Fibroblast of skin of back (primary cell): ENCODE measurements around the gene CEP131.

Experiments
- DNase-seq: peaks from one replicate; pipeline ENCODE4 v3.0.0-alpha.2; 2013

The CEP131 gene

DNA sequence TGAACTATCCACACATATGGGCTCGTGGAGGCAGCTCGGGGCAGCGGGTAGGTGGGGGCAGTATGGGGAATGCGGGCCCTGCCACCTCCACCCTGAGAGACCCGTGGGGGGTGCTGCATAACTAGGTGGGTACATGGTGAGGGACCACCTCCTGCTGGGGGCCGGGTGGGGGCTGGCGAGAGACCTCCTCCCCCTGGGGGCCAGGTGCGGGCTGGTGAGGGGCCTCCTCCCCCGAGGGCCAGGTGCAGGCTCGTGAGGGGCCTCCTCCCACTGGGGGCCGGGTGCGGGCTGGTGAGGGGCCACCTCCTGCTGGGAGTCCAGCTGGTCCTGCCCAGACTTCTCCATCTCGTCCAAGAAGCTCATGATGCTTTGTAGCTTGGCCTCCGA, 25.4 kb downstream of the CEP131 start:
- DNase-seq, result no peak

DNA sequence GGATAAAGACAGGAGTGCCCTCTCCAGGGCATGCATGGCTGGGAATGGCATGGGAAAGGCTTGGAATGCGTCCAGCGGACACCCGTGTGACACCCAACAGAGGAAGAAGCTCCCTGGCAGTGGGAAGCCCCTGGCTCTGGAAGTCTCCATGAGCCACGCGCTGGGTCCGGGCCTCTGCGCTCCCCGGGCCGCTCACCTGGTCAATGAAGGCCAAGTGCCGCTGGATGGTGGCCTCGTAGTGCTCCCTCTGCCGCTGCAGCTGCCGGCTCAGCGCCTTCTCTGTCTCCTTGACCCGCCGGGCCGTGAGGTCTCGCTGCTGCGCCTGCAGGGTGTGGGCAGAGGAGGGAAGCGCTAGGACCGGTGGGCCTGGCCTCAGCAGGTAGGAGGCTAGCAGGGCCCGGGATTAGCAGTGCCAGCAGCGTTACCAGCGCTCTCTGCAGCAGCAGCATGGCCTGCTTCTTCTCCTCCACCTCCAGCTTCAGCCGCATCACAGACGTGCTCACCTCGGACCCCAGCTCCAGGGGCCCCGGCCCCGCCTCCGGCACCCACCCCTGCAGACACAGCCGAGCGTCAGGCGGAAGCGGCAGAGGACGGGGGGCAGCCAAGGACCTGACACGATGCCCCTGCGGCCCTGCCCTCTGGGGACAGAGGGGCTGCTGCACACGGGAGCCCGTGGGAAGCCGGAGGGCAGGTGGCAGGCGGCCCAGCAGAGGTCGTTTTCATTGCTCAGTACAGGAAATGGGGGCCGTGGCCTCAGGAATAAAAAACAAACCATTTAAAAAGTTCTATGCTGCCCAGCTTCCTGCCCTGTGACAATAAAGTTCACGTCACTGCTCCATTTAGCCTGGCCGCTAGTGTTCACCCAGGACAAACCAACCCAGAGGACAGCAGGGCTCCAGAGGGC, 26.0 kb downstream of the CEP131 start:
- no peak for DNase-seq

DNA sequence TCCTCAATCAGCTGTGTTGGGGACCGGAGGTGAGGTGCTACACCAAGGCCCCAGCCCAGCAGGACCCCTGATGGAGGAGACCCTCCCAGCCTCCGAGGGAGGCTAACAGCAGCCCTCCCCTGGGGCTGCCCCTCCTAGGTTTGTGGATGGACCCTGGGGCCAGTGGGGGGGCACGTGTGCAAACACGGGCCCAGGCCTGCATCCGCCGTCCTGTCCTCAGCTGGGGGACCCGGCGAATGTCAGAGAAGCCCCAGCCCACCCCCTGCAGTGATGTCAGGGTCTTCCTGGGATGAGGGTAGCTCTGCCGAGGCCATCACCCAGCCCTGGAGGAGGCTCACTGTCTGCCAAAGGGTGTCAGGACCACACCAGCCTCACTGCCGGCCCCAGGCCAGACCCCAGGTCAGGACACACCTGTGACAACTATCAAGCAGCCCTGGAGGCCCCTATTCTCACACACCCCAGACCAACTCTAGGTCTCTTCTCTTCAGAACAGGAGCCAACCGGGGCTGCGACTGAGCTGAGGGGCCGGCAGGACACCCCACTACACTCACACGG, 26.7 kb downstream of the CEP131 start:
- no peak for DNase-seq

DNA sequence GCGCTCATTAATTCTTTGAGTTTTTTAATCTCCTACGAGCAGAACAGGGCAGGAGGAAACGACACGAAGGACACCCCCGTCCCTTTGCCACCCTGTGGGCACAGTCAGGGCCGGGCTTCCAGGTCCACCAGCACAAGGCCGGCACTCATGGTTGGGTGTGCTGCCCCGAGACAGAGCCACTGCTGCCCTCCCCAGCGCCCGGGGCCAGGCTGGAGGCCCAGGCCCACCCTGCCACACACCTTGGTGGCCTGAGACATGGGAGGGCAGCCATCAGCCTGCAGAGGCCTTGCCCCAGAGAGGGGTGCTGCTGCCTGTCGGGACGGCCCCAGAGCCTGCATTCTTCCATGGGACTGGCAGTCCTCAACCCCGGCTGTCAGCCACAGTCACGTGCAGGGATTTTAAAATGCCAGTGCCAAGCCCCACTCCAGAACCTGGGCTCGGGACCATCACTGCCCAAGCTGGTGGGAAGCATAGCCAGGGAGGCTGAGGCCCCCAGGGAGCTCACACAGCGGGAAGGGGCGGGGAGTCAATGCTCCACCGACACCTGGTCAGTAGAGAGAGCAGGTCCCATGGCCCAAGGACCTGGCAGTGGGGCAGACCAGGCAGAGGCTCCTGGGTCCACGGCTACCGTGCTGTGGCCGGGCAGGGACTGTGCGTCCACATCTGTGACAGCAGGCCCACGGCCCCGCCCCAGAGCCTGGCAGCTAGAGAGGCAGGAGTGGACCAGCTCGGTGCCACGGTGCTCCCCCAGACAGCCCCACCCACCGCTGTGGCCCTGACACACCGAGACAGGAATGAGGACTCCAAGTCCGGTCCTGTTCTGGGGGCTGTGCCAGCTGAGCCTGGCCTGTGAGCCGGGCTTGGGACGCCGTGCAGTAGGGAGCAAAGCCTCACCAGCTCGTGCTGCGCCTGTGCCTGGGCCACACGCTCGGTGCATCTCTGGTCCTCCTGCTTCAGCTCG, 27.5 kb downstream of the CEP131 start:
- DNase-seq, result no peak

DNA sequence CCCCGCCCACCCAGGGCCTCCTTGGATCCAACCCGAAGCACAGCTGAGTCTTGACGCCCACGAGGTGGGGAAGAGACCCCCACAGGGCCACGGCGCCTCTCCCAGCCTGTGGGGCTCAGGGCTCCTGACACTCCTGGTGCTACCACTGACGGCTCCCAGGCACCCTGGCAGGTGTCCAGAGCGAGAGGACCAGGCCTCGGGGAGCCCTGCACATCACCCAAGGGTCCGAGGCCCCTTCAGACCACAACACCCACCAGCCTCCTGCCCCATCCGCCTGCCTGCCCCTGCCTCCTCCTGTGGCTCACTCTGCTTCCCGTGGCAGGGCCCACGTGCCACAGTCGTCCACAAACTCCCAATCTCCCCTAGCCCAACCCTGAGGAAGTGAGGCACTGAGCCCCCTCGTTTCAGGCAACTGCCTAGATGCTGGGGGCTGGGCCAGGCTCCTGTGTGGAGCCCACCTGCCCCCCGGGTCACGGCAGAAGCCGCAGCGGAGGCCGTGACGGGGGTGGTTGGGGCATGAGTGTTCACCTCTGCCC, 28.5 kb downstream of the CEP131 start:
- DNase-seq, result no peak

DNA sequence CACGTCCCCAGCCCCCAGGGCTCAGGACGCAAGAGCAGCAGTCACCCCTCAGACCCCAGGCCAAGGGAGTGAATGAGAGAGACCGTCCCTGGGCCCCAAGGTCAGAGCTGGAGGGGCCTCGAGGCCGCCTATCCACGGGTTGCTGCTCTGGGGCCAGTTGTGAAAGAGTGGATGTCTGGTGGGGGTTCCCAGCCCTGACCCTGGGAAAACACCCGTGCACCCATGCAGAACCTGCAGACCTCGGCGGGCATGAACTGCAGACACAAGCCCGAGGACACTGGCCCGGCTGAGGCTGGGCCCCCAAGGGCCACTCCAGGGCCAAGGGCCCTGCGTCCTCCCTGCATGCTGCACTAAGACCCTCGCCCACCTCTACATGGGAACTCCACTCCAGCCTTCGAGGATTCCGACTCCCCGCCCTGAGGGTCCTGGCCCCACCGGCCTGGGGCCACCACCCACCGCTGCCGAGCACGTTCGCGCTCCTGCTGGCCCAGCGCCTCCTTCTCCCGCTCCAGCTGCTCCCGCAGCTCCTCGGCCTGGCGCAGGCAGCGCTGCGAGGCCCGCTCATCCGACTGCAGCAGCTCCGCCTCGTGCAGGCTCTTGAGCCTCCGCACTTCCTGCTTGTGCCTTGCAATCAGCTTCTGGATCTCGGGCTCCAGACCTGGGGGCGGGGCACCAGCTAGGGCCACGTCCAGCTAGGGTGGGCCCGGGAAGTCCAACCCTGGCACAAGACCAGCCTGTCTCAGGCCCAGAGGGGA, 29.1 kb downstream of the CEP131 start:
- no peak for DNase-seq

DNA sequence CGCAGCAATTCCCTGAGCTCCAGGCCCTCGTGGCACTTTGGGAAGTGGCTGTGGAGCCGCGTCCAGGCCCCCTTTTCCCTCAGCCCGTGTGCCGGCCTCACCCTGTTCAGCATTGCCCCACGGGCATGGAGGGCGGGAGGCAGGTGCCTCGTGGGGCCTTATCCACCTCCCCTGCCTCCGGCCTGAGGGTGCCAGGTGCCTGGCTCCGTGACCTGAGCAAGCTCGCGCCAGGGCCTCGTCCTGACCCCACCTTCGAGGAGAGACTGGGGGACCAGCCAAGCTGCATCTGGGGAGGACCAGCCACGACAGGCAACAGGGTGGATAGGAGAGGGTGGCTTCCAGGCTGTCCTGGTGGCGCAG, 29.7 kb downstream of the CEP131 start:
- DNase-seq, result no peak

DNA sequence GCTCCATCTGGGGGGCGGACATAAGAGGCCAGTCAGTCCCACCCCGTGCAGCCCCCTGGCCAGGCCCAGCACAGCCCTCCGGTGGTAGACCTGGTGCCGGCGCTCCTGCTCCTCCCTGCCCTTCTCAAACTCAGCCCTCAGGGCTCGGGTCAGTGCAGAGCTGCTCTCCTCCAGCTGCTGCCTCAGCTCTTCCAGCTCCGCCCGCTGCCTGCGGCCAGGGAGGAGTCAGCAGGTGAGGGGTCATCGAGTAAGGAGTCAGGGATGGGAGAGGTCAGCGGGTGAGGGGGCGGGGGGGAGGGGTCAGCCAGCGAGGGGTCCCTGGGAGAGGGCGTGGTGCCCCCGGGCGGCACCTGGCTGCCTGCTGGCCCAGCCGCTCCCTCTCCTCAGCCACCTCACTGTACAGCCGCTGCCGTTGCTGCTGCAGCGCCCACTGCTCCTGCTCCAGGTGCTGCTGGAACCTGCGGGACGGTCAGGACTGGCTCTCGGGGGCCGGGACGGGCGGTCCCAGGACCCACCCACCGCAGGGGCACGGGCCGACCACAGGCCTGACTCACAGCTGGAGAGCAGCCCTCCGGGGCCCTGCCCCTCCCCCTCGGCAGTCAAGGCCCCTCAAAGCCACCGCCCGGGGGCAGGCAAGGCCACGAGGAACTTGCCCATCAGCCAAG, 30.2 kb downstream of the CEP131 start:
- DNase-seq, result no peak

DNA sequence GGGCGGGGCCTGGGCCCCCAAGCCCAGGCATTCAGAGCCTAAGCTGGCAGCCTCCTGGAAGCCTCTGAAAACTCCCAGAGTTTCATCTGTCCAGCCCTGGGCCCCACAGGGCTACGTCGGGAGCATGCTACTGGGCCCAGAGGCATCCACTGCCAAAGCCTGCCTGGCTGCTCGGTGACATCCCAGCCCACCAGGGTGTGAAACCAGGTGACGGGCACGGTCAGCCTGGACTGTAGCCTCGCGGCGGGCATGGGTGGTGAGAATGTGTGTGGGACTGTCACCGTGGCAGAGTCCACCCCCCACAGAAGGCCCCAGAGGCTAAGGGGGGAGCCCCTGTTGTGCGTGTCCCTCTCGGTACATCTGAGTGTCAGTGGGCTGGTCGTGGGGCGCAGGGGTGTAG, 31.1 kb downstream of the CEP131 start:
- no peak for DNase-seq

DNA sequence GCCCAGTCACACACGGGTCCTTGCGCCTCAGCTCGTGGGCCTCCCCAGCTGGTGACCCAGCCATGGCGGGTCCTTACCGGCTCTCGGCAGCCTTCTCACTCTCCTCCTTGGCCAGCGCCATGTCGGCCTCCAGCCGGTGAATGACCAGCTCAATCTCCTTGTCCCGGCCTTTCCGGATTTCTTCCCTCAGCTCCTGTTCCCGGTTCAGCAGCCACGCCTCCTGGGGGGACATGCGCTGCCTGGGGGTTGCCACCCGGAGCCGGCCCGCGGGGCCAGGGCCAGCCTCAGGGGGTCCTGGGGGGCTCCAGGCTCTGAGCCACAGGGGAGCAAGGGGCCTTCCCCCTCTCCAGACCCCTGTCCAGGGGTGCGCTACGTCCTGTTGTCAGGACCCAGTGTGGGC, 31.6 kb downstream of the CEP131 start:
- no peak for DNase-seq

DNA sequence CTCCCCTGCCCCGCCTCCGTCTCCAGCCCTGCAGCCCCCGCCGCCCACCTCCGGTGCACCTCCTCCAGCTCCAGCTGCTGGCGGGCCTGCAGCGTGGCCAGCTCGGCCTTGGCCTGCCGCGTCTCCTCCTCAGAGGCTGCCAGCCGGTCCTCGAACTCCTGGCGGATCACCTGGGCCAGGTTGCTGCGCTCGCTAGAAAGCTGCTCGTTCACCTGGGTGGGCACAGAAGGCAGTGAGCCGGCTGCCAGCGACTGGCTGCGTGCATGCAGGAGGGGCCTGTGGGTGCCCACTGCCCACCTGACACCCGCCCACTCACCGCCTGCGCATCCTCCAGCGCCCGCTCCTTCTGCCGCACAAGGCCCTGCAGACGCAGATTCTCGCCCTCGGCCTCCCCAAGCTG, 32.2 kb downstream of the CEP131 start:
- no peak for DNase-seq

DNA sequence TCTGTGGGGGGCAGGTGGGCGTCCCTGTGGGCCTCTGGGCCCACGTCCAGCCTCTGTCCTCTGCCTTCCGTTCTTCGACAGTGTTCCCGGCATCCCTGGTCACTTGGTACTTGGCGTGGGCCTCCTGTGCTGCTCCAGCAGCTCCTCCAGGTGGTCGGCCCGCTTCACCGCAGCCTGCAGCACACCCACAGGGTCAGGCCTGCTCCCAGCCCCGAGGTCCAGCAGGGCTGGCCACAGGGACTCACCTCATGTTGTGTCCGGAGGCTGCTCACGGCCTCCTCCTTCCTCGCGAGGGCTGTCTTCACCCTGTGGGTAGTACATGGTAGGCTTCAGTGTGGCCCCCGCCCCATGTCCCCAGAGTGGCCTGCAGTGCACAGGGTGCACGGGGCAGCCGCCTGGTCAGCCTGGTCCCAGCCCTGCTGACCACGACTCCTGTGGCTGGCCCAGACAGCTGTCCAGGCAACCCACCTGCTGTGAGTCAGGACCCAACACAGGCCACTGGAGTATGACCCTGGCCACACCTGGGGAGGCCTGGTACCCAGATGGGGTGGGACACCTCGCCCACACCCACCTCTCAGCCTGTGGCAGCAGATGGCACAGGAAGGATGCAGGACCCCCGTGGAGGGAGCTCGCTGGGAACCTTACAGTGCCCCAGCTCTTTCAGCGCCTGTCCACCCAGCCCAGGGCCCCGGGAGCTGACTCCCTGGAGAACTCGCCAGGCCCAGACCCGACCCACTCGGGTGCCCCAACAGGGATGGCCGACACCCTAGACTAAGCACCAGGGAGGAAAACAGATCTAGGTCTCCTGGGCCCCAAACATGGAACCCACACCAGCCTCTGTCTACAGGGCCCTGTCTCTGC, 32.9 kb downstream of the CEP131 start:
- DNase-seq, result no peak

DNA sequence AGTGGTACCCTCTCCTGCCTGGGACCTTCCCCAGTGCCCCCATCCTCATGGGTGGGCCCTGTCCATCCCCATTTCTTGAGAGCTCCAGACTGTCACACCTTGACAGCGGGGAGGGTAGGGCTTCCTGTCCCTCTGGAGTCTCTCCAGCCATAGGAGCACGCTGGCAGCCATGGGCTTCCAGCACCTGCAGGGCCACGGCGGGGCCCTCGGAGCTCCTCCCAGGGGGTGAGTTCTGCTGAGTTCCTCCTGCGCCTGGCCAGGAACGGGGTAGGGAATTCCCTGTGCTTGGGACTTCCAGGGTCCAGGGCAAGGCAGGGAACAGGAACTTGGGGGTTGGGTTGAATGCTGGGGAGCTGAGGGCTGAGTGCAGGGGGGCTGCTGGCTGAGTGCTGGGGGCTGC, 33.7 kb downstream of the CEP131 start:
- DNase-seq, result no peak

DNA sequence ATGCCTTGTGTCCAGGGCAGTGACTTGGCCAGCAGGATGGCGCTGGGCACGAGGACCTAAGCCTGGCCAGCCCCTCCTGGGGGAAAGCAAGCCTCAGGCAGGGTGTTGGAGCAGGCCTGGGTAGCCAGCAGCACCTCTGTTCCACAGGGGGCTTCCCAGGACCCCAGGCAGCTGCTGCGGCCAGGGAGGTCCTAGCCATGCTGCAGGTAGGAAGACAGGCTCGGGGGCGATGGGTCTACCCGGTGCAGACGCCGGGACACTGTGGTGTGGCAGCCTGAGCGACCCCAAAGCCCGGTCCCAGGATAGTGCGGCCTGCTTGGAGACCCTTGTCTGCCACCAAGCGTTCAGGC, 34.3 kb downstream of the CEP131 start:
- DNase-seq, result no peak

DNA sequence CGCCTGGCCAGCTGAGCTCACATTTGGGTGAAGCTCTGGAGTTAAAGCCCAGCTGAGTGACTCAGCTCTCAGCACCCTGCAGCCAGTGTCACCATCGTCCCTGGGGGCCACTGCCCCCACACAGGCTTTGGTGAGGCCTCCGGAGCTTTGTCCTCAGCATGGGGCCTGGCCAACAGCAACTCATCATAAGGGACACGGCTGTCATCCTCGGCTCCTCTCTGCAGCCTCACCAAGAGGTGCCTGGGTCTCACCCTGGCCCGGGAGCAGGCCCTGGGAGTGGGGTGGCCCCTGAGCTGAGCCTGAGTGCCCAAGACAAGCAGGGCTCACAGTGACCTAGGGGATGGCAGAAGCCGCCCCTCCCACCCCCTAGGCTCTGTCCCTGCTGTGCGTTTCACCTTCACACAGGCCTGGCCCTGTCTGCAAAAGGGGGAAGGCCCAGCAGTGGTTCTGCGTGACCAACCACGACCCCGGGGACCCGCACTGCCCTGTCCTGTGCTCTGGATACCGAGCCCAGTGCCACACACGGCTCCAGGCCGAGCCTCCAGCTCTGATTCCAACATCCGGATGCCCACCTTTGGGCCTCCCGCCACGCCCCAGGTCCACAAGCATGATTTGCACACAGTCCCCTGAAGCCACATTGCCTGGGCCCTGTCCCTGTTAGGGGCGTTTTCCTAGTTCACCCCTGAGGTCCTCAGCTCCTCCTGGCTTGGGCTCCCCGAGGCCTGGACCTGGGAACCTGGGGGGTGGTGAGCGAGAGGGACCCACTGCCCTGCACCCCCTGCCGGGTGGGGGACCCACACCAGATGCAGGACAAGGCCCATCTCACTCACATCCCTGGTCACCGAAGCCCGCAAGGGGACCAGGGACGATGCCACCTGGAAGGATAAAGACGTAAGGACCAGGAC, 34.9 kb downstream of the CEP131 start:
- DNase-seq, result no peak

DNA sequence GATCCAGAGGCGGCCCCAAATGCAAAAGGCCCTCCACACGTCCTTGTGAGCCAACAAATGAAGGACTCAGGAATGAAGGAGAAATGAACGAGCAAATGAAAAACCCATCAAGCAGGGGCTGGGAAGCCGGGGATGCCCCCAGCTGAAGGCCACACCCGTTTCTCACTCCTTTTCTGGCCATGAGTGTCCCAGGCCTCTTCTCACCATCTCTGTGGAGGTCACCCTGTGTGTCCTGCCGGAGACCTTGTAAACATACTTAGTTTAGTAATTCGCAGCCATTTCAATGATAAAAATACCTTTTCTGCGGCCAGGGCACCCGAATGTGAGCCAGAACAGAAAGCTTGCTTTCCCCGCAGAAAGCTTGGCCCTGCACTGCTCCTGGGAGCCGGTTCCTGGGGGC, 35.6 kb downstream of the CEP131 start:
- no peak for DNase-seq

DNA sequence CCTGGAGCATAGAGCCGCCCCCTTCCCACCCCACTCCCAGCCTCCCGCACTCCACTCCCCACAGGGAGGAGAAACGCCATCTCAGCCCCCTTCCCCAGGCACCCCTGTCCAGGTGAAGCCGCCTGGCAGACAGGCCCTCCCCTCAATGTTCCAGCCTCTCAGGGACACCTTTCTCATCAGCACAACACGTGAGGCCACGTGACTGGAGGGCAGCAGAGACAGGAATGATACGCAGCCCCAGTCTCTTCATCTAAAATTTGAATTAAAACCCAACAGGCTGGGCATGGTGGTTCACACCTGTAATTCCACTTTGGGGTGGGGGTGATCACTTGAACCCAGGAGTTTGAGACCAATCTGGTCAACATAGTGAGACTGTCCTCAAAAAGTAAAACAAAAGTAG, 36.6 kb downstream of the CEP131 start:
- no peak for DNase-seq

DNA sequence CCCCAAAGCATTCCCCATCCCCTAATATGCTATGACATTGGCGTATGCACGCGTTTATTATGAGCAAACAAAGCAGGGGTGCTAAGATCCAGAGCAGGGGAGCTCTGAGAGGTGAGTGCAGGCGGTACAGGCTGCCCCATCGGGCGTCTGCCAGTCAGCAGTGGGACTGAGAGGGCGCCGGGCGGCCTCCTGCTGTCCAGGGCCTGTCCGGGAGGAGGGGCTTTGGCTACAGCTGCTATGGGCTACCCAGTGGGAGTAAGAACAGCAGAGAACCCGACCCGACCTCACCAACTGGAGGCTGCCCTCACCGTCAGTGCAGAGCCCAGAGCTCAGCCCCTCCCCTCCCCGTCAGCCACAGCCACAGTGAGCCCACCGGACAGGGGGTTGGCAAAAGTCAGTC, 38.2 kb downstream of the CEP131 start:
- no peak for DNase-seq

DNA sequence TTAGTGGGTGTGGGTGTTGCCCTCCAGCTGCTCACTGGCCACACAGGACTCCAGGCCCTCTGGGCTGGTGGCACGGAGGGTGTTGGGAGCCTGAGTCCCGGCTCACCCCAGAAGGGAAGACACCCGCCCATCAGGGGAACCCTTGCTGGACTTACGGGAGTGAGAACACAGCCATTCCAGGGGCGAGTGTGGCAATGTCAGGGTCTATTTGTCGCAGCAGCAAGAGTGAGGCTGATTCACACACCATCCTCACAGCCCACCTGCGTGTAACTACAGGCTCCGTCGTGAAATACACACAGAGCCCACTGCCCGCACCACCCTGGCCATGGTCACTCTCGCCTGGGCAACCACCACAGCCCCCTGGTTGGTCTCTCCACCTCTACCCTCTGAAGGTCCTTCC, 39.0 kb downstream of the CEP131 start:
- no peak for DNase-seq

DNA sequence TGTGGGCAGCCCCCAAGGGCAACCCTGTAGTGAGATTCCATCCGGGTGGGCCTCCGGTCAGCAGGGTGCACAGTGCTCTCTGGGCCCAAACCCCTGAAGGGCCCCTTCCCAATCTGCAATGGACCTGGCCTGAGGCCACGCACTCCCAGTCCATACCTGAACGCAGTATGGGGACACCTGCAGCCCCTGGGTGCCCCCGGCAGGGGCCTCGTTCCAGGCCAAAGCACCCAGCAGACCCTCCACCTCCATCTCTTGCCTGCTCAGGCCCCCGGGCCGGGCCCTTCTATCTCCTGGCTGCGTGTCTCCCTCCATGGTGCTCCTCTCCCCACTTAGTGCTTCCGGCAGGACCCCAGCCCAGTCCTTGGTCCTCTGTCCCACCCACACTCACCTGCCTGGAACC, 39.4 kb downstream of the CEP131 start:
- DNase-seq, result no peak
